HEK293T (cell line): ENCODE measurements around the gene BACE1-AS.

Source experiments
- CTCF ChIA-PET: fragments of 350-600 bp; formaldehyde crosslinking; extraction: SDS; loops from one replicate; lab custom pipeline; 2021; ENCODE audit warnings: antibody characterized with exemption, inconsistent platforms; lab: Yijun Ruan, JAX
- POLR2A ChIA-PET: fragments of 350-600 bp; formaldehyde crosslinking; extraction: SDS; loops from one replicate; lab custom pipeline; 2020; ENCODE audit warnings: antibody characterized with exemption, inconsistent platforms; lab: Yijun Ruan, JAX
- DNase-seq: peaks from one replicate; pipeline ENCODE4 v3.0.0; 2012; ENCODE audit warnings: mixed read lengths; ENCODE audit errors: extremely low spot score
- ARNT ChIP-seq: fragments of 450-650 bp; IDR thresholded peaks from 2 replicates; pipeline ENCODE4 v1.6.1; 2017; ENCODE audit warnings: mild to moderate bottlenecking
- BHLHE40 ChIP-seq: fragments of 450-650 bp; IDR thresholded peaks from 2 replicates; pipeline ENCODE4 v1.6.1; 2016; ENCODE audit warnings: mild to moderate bottlenecking, moderate library complexity, borderline replicate concordance
- CTBP1 ChIP-seq: fragments of 450-650 bp; IDR thresholded peaks from 2 replicates; pipeline ENCODE4 v1.6.1; 2016; ENCODE audit warnings: borderline replicate concordance
- ELF4 ChIP-seq: fragments of 450-650 bp; IDR thresholded peaks from 2 replicates; pipeline ENCODE4 v1.6.1; 2017; ENCODE audit warnings: antibody characterized with exemption
- FOXA1 ChIP-seq: fragments of 450-650 bp; IDR thresholded peaks from 2 replicates; pipeline ENCODE4 v1.6.1; 2016; ENCODE audit warnings: mild to moderate bottlenecking
- FOXK2 ChIP-seq: fragments of 450-650 bp; IDR thresholded peaks from 2 replicates; pipeline ENCODE4 v1.6.1; 2016; ENCODE audit warnings: mild to moderate bottlenecking
- FOXM1 ChIP-seq: fragments of 450-650 bp; IDR thresholded peaks from 2 replicates; pipeline ENCODE4 v1.6.1; 2017; ENCODE audit warnings: mild to moderate bottlenecking, borderline replicate concordance
- HDGF ChIP-seq: fragments of 450-650 bp; IDR thresholded peaks from 2 replicates; pipeline ENCODE4 v1.6.1; 2017; ENCODE audit warnings: antibody characterized with exemption, borderline replicate concordance
- L3MBTL2 ChIP-seq: fragments of 450-650 bp; conservative IDR thresholded peaks from 2 replicates; pipeline ENCODE4 v1.6.1; 2016; ENCODE audit warnings: mild to moderate bottlenecking
- LEF1 ChIP-seq: fragments of 450-650 bp; IDR thresholded peaks from 2 replicates; pipeline ENCODE4 v1.6.1; 2017; ENCODE audit warnings: mild to moderate bottlenecking, borderline replicate concordance
- NFRKB ChIP-seq: fragments of 450-650 bp; IDR thresholded peaks from 2 replicates; pipeline ENCODE4 v1.6.1; 2016; ENCODE audit warnings: mild to moderate bottlenecking, moderate library complexity
- SP1 ChIP-seq: fragments of 450-650 bp; IDR thresholded peaks from 2 replicates; pipeline ENCODE4 v1.6.1; 2017
- SUZ12 ChIP-seq: fragments of 450-650 bp; IDR thresholded peaks from 2 replicates; pipeline ENCODE4 v1.6.1; 2016; ENCODE audit warnings: mild to moderate bottlenecking
- TARDBP ChIP-seq: fragments of 450-650 bp; IDR thresholded peaks from 2 replicates; pipeline ENCODE4 v1.6.1; 2016
- ZNF384 ChIP-seq: fragments of 450-650 bp; IDR thresholded peaks from 2 replicates; pipeline ENCODE4 v1.6.1; 2016
- TF ChIP-seq, protein P1 (sequence below): fragments of 450-650 bp; IDR thresholded peaks from 2 replicates; pipeline ENCODE4 v1.6.1; 2016

The BACE1-AS gene

DNA sequence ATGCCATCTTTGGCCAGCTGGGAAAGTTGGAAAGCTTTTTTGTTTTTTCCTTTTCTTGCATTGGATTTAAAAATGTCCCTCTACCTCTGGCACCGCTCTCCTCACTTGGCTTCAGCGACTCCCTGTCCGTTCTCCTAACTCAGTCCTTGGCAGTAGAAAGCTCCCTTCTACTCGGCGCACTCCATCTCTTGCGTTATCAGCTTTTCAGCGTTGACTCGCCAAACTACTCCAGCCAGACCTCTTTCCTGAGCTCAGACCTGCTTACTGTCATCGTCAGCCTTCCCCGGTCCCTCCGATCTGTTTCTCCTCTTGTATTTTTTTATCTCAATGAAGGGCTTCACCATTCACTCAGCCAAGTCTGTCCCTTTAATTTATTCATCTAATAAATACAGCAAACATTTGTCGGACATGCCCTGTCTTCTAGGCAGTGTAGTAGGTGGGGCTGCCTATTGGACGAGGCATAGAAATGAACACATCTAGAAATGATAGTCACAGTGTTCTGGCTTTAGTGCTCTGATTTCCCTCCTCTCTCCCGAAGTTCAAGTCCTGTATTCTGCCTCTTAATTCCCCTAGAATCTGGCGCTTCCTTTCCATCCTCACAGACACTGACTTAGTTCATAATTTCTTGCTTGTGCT, 37.3 kb downstream of the BACE1-AS start:
- CTCF ChIA-PET: interaction anchor here (1.2 to 1.3 kb wide), 3 partner anchors 22 to 103 kb away, joined by 3 read pairs; no protein-coding TSS in a partner anchor
- peak; percentile 39 for DNase-seq
- TF ChIP-seq HDGF (no peak), ZNF384 (no peak), TARDBP (no peak), FOXM1 (no peak), L3MBTL2 (no peak), NFRKB (no peak), FOXA1 (no peak), LEF1 (no peak), SUZ12 (no peak), SP1 (no peak), CTBP1 (no peak), ELF4 (no peak), ARNT (no peak), FOXK2 (no peak), BHLHE40 (no peak)
- TF ChIP-seq, protein P1, sequence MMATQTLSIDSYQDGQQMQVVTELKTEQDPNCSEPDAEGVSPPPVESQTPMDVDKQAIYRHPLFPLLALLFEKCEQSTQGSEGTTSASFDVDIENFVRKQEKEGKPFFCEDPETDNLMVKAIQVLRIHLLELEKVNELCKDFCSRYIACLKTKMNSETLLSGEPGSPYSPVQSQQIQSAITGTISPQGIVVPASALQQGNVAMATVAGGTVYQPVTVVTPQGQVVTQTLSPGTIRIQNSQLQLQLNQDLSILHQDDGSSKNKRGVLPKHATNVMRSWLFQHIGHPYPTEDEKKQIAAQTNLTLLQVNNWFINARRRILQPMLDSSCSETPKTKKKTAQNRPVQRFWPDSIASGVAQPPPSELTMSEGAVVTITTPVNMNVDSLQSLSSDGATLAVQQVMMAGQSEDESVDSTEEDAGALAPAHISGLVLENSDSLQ: no peak
- POLR2A ChIA-PET: interaction anchor here (1.0 to 1.9 kb wide), 4 partner anchors 12 to 96 kb away, joined by 4 to 16 read pairs (median 6); partner anchors contain the start of genes BACE1, PCSK7 and RNF214

DNA sequence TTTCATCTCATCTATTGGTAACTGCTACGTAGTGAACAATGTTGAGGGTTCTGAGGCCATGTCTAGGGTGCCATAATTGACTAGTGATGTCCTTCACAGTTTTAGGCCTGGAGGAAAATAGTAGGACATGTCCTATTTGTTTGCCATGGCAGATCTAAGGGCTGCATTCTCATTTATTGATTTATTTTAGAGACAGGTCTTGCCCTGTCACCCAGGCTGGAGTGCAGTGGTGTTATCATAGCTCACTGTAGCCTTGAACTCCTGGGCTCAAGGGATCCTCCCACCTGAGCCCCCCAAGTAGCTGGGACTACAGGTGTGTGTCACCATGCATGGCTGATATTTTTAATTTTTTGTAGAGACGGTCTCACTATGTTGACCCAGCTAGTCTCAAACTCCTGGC, 41.7 kb downstream of the BACE1-AS start:
- CTCF ChIA-PET: no interaction called here
- POLR2A ChIA-PET: no interaction called here
- DNase-seq: no peak
- no peak for TF ChIP-seq L3MBTL2
- no peak for TF ChIP-seq SP1
- no peak for TF ChIP-seq HDGF
- no peak for TF ChIP-seq ELF4
- TF ChIP-seq BHLHE40: no peak
- TF ChIP-seq FOXA1: no peak
- TF ChIP-seq FOXK2: no peak
- TF ChIP-seq SUZ12: no peak
- no peak for TF ChIP-seq TARDBP
- TF ChIP-seq, protein P1: no peak
- TF ChIP-seq ARNT: no peak
- TF ChIP-seq NFRKB: no peak
- TF ChIP-seq CTBP1: no peak
- no peak for TF ChIP-seq LEF1
- TF ChIP-seq ZNF384: no peak
- no peak for TF ChIP-seq FOXM1

GRCh38 chr11:117333917-117334316, 42.8 kb downstream of the BACE1-AS start:
- CTCF ChIA-PET: interaction anchor here (1.0 kb wide), 1 partner anchor 12 kb away, joined by 3 read pairs; no protein-coding TSS in a partner anchor
- no peak for DNase-seq
- no peak for TF ChIP-seq BHLHE40
- TF ChIP-seq FOXM1: no peak
- TF ChIP-seq ARNT: no peak
- TF ChIP-seq, protein P1: no peak
- no peak for TF ChIP-seq ELF4
- no peak for TF ChIP-seq SUZ12
- TF ChIP-seq TARDBP: no peak
- TF ChIP-seq ZNF384: no peak
- TF ChIP-seq FOXK2: no peak
- TF ChIP-seq NFRKB: no peak
- TF ChIP-seq LEF1: no peak
- no peak for TF ChIP-seq FOXA1
- TF ChIP-seq CTBP1: no peak
- TF ChIP-seq HDGF: no peak
- POLR2A ChIA-PET: no interaction called here

DNA sequence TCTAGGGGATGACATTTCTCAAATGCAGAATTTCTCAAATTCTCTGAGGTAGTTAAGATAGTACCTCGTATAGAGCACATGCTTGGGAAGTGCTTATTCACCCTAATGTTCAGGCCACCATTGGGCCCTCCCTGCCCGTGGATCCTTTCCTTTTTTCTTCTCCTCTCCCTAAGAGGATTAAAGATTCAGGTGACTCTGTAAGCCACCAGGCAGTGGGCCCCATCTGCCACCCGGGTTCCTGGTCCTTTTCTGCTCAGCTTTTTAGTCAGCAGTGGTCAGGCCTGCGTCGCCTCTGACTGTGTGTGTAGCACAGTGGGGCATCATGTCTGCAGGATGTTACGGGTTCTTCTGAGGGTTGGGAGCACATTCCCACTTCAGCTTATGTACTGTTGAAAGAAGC, 43.8 kb downstream of the BACE1-AS start:
- ChIA-PET POLR2A (no interaction called here), CTCF (no interaction called here)
- no peak for DNase-seq
- TF ChIP-seq CTBP1 (no peak), ZNF384 (no peak), SUZ12 (no peak), NFRKB (no peak), BHLHE40 (no peak), L3MBTL2 (no peak), FOXM1 (no peak), FOXK2 (no peak), HDGF (no peak), FOXA1 (no peak), ELF4 (no peak), ARNT (no peak)
- TF ChIP-seq, protein P1: no peak

- ChIA-PET POLR2A (no interaction called here), CTCF (no interaction called here)
- DNase-seq: no peak
- TF ChIP-seq SUZ12: no peak
- no peak for TF ChIP-seq BHLHE40
- TF ChIP-seq ZNF384: peak; percentile 86
These were observed 44.3 kb downstream of the BACE1-AS start for GRCh38 chr11:117335399-117335798.
